Heart left ventricle (tissue), 16 donors: ENCODE data around the gene PSMG4. TPM values are rescaled to one million over a fixed set of nuclear protein-coding genes. Genes with fewer than 3 reads are reported as not detected.

Experiments used
- ATAC-seq, 4 donors: fragments of 200-7000 bp; cut with Tn5 transposase; one replicate each; pipeline ENCODE4 v1.9.1; 2020 to 2022; ENCODE audit warnings: moderate library complexity in 4 of 4, mild to moderate bottlenecking in 3 of 4, moderate number of reproducible peaks in 1 of 4
- DNase-seq, 5 donors: peaks; one replicate each; pipeline ENCODE4 v3.0.0-alpha.2; 2020
- H3K27ac ChIP-seq, 12 donors: fragments of 200-600 bp; sonication (generic) in 4 of 12; one replicate each; pipeline versions ENCODE4 v1.5.0 to v1.8.0; 2016 to 2022; ENCODE audit warnings: mild to moderate bottlenecking in 2 of 12
- H3K27me3 ChIP-seq, 9 donors: fragments of 200-600 bp; sonication (generic) in 2 of 9; one replicate each; pipeline versions ENCODE4 v1.5.1 to v1.8.0; 2016 to 2022; ENCODE audit warnings: mild to moderate bottlenecking in 3 of 9
- H3K36me3 ChIP-seq, 9 donors: fragments of 200-600 bp; sonication (generic) in 2 of 9; one replicate each; pipeline versions ENCODE4 v1.5.0 to v1.8.0; 2018 to 2022; ENCODE audit warnings: mild to moderate bottlenecking in 2 of 9
- H3K4me1 ChIP-seq, 12 donors: fragments of 200-600 bp; sonication (generic) in 4 of 12; one replicate each; pipeline versions ENCODE4 v1.5.0 to v1.8.0; 2016 to 2022; ENCODE audit warnings: mild to moderate bottlenecking in 3 of 12
- H3K4me3 ChIP-seq, 12 donors: fragments of 200-600 bp; sonication (generic) in 4 of 12; one replicate each; pipeline versions ENCODE4 v1.5.0 to v1.8.0; 2017 to 2022; ENCODE audit warnings: mild to moderate bottlenecking in 9 of 12, moderate library complexity in 4 of 12
- H3K9me3 ChIP-seq, 12 donors: fragments of 200-600 bp; sonication (generic) in 4 of 12; one replicate each; pipeline versions ENCODE4 v1.5.0 to v1.8.0; 2016 to 2022; ENCODE audit warnings: mild to moderate bottlenecking in 1 of 12
- CTCF ChIP-seq, 12 donors: fragments of 200-600 bp; sonication (generic) in 4 of 12; IDR thresholded peaks; one replicate each; pipeline versions ENCODE4 v1.5.0 to v1.8.0; 2018 to 2022; ENCODE audit warnings: antibody characterized with exemption in 12 of 12, mild to moderate bottlenecking in 5 of 12
- POLR2A ChIP-seq, 2 donors: fragments of 450-650 bp; IDR thresholded peaks; one replicate each; pipeline ENCODE4 v1.6.1; 2017; ENCODE audit warnings: antibody characterized with exemption in 2 of 2, mild to moderate bottlenecking in 2 of 2, moderate library complexity in 2 of 2
- WGBS, 4 donors: extraction: QIAGEN DNeasy Blood & Tissue Kit in 2 of 4; methylation state at CpG; one replicate each; pipeline versions ENCODE4 v1.1.5 to v1.1.7; 2013 to 2018; 5-methylcytosine and 5-hydroxymethylcytosine counted together
- intact Hi-C, 10 donors: fragments of 100-400 bp; cut with DNase I; formaldehyde crosslinking; loops; one replicate each; pipeline versions ENCODE4 v1.11.1 to v1.14.2; 2022
- polyA plus RNA-seq, 2 donors: library from polyadenylated mRNA; stranded (reverse); fragments of 200-250 nt; gene quantifications; one replicate each; pipeline ENCODE4 v1.2.3, GENCODE V29; 2013
- total RNA-seq, 9 donors: library from RNA; depleted of rRNA in 2 of 9; stranded (reverse); fragments of >200 nt in 2 of 9; fragmentation: NEBNext Ultra II Directional in 3 of 9; extraction: Animal tissue kit (Norgen Biotek cat#: 25700) in 3 of 9; gene quantifications; one replicate each; pipeline versions ENCODE4 v1.1.0 to v1.2.4, GENCODE V29; 2016 to 2023
- donor health status: ischemic (EF 13 %, LVEDD 7.1; RV severe dilation, severe dysfunction).
- donor health status: healthy with polysubstance abuse.
- donor health status: DM: no; HTN: yes; CAD: no.
- donor health status: DM: no; HTN: no; CAD: no.
- donor health status: ischemic (EF 25% LVEDD 6.9; RV normal size, moderate dysfunction).
- donor health status: ischemic (EF 25% LVEDD 5.7; RV mildly dilated, moderate dysfunction).
- donor health status: healthy.
- donor health status: DM: yes; HTN: yes; CAD: no.
- donor health status: ischemic (EF 35%, LVEDD 5.7; RV mildly dilated, moderate dysfunction).
- donor health status: nonischemic (EF 11% LVEDD 7.7; RV severe dilation, severe dysfunction).
- donor health status: DM: yes; HTN: yes; CAD: no.
- donor health status: PGD.
- donor health status: ischemic (EF 29% LVEDD 5.4; RV normal size, mild dysfunction).
- donor health status: nonischemic (EF 23%, LVEDD 6.1; RV moderate dilation, normal function).

PSMG4 gene
- total and polyA plus RNA-seq, 11 donors = 6.2 to 21.7 (median 9.7) TPM

- DNase-seq (no peak), ATAC-seq (no peak)
- Histone ChIP-seq H3K9me3 (no peaks in the 10 kb centered on the region), H3K4me3 (no peak overlapping the region), H3K27me3 (peaks cover 0 to 20% (median 13%) of the 10 kb centered on the region in 9 donors), H3K27ac (no peak overlapping the region), H3K4me1 (peaks cover 2 to 13% (median 10%) of the 10 kb centered on the region in 12 donors), H3K36me3 (no peaks in the 10 kb centered on the region)
- intact Hi-C loops = no loop called here
- TF ChIP-seq POLR2A (IDR thresholded peaks at IDR 0.05) (no peak), CTCF (IDR thresholded peaks at IDR 0.05) (no peak)
- WGBS, 4 donors = 54 to 77% (median 60%) methylated on average over 4 of the region's 4 CpGs
Observed at GRCh38 chr6:3222506-3223038, 36.2 kb upstream of the PSMG4 start.

DNA sequence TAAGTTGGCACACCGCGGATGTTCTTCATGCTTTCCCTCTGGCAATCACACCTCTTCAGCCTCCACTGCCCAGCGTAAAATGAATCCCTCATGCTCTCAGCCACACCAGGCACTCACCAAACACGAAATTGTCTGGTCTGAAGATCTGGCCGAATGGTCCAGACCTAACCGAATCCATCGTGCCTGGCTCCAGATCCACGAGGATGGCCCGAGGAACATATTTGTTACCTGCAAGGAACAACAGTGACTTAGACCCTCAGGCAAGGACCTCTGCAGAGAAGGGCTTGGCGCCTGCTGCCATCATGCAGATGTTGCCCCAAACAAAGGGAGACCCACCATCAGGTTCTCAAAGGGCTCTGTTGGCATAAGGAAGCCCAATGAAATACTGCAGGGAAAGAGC is 32.7 kb upstream of the PSMG4 start:
- DNase-seq (no peak), ATAC-seq (no peak)
- Histone ChIP-seq H3K27me3 (peaks cover 22 to 55% (median 43%) of the 10 kb centered on the region in 9 donors), H3K36me3 (no peaks in the 10 kb centered on the region), H3K27ac (no peak overlapping the region), H3K4me1 (peaks cover 2 to 43% (median 34%) of the 10 kb centered on the region in 12 donors), H3K9me3 (no peaks in the 10 kb centered on the region), H3K4me3 (no peak overlapping the region)
- TF ChIP-seq POLR2A (IDR thresholded peaks at IDR 0.05) (no peak), CTCF (IDR thresholded peaks at IDR 0.05) (no peak)
- intact Hi-C loops = no loop called here
- 93 to 96% (median 94%) methylated on average over 10 of the region's 10 CpGs for WGBS, 4 donors

GRCh38 chr6:3226481-3227362 is 32.0 kb upstream of the PSMG4 start:
- intact Hi-C loops = no loop called here
- WGBS, 4 donors = 4 to 25% (median 7%) methylated on average over 17 to 54 of the region's 54 CpGs
- peak in 1 of 4 donors; percentile 7 for ATAC-seq
- Histone ChIP-seq H3K27ac (no peak overlapping the region), H3K36me3 (no peaks in the 10 kb centered on the region), H3K9me3 (no peaks in the 10 kb centered on the region), H3K4me3 (peak overlapping the region; percentile 9 to 59 (median 49)), H3K4me1 (peaks cover 2 to 50% (median 34%) of the 10 kb centered on the region in 12 donors), H3K27me3 (peaks cover 22 to 61% (median 43%) of the 10 kb centered on the region in 9 donors)
- peak in 1 of 5 donors; percentile 34 for DNase-seq
- TF ChIP-seq POLR2A (IDR thresholded peaks at IDR 0.05) = no peak
- TF ChIP-seq CTCF (IDR thresholded peaks at IDR 0.05) = no peak

DNA sequence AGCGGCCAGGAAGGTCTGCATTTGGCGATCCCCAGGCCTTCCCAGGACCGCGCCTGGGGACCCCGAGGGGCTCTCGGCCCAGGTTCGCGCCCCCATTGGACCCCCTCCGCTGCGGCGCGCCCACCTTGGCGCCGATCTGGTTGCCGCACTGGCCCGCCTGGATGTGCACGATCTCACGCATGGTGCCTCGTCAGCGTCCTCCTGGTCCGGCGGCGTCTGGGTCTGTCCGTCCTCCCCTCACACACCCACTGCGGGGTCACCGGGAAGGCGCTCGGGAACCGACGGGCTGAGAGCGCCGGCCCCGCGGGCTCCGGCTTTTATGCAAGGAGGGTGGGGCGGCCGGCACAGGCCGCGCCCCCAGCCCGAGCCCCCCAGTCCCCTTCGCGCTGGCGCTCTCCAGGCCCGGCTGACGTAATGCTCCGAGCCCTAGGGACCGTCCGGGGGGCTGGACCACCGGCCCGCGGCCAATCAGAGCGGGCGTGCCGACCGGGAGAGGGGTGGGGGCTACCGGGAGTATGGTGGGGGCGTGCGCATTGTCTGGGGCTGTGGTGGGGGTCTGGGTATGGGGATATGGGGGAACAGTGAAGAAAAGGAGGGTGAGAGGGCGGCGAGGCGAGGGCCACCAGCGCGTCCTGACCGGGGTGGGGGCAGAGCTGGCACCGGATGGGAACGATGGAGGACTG is 31.2 kb upstream of the PSMG4 start, which contains the start of gene TUBB2B:
TUBB2B (minus strand) TSS at position 291 of the 683 bp plus-strand sequence; CDS start at position 181, 110 bp downstream.
- Histone ChIP-seq H3K4me3 (peak within 1 kb of the TSS; percentile 9 to 59 (median 49)), H3K27ac (no peak within 1 kb of the TSS), H3K27me3 (peaks cover 22 to 69% (median 46%) of the 10 kb centered on the region in 9 donors), H3K36me3 (no peaks in the 10 kb centered on the region), H3K4me1 (peaks cover 2 to 56% (median 38%) of the 10 kb centered on the region in 12 donors), H3K9me3 (no peaks in the 10 kb centered on the region)
- intact Hi-C loops = no loop called here
- peak in 3 of 5 donors; percentile 19 to 57 (median 43) for DNase-seq
- peak in 2 of 4 donors; percentile 53 to 68 for ATAC-seq
- 0 to 1% (median 1%) methylated on average over 23 to 66 of the region's 66 CpGs for WGBS, 4 donors
- TF ChIP-seq CTCF (IDR thresholded peaks at IDR 0.05) = no peak
